ENCODE data around the gene NPAS2. TPM values are rescaled to one million over a fixed set of nuclear protein-coding genes. Genes with fewer than 3 reads are reported as not detected.

The NPAS2 gene
- total and polyA plus RNA-seq, 2 of the 8 experiments (the other 6 are each of a cell fraction or from before 2014, with no cell fraction given) = 1.8 to 1.9 TPM

DNA sequence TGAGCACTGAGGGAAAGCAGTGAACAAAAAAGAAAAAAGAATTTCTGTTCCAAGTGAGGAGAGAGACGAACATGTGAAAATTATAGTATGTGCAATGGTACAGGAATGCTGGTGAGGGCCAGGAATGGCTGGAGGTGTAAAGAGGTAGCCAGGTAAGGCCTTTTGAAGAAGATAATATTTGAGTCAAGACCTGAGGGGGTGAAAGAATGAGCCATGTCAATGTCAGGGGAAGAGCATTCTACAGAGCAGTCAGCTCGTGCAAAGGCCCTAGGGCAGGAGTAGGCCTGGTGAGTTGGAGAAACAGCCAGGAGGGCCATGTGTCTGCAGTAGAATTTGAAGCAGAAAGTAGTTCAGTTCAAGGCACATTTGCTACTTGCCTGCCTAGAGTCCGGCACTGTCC lies 169.7 kb downstream of the NPAS2 start (continued):
- TF ChIP-seq, protein P1, sequence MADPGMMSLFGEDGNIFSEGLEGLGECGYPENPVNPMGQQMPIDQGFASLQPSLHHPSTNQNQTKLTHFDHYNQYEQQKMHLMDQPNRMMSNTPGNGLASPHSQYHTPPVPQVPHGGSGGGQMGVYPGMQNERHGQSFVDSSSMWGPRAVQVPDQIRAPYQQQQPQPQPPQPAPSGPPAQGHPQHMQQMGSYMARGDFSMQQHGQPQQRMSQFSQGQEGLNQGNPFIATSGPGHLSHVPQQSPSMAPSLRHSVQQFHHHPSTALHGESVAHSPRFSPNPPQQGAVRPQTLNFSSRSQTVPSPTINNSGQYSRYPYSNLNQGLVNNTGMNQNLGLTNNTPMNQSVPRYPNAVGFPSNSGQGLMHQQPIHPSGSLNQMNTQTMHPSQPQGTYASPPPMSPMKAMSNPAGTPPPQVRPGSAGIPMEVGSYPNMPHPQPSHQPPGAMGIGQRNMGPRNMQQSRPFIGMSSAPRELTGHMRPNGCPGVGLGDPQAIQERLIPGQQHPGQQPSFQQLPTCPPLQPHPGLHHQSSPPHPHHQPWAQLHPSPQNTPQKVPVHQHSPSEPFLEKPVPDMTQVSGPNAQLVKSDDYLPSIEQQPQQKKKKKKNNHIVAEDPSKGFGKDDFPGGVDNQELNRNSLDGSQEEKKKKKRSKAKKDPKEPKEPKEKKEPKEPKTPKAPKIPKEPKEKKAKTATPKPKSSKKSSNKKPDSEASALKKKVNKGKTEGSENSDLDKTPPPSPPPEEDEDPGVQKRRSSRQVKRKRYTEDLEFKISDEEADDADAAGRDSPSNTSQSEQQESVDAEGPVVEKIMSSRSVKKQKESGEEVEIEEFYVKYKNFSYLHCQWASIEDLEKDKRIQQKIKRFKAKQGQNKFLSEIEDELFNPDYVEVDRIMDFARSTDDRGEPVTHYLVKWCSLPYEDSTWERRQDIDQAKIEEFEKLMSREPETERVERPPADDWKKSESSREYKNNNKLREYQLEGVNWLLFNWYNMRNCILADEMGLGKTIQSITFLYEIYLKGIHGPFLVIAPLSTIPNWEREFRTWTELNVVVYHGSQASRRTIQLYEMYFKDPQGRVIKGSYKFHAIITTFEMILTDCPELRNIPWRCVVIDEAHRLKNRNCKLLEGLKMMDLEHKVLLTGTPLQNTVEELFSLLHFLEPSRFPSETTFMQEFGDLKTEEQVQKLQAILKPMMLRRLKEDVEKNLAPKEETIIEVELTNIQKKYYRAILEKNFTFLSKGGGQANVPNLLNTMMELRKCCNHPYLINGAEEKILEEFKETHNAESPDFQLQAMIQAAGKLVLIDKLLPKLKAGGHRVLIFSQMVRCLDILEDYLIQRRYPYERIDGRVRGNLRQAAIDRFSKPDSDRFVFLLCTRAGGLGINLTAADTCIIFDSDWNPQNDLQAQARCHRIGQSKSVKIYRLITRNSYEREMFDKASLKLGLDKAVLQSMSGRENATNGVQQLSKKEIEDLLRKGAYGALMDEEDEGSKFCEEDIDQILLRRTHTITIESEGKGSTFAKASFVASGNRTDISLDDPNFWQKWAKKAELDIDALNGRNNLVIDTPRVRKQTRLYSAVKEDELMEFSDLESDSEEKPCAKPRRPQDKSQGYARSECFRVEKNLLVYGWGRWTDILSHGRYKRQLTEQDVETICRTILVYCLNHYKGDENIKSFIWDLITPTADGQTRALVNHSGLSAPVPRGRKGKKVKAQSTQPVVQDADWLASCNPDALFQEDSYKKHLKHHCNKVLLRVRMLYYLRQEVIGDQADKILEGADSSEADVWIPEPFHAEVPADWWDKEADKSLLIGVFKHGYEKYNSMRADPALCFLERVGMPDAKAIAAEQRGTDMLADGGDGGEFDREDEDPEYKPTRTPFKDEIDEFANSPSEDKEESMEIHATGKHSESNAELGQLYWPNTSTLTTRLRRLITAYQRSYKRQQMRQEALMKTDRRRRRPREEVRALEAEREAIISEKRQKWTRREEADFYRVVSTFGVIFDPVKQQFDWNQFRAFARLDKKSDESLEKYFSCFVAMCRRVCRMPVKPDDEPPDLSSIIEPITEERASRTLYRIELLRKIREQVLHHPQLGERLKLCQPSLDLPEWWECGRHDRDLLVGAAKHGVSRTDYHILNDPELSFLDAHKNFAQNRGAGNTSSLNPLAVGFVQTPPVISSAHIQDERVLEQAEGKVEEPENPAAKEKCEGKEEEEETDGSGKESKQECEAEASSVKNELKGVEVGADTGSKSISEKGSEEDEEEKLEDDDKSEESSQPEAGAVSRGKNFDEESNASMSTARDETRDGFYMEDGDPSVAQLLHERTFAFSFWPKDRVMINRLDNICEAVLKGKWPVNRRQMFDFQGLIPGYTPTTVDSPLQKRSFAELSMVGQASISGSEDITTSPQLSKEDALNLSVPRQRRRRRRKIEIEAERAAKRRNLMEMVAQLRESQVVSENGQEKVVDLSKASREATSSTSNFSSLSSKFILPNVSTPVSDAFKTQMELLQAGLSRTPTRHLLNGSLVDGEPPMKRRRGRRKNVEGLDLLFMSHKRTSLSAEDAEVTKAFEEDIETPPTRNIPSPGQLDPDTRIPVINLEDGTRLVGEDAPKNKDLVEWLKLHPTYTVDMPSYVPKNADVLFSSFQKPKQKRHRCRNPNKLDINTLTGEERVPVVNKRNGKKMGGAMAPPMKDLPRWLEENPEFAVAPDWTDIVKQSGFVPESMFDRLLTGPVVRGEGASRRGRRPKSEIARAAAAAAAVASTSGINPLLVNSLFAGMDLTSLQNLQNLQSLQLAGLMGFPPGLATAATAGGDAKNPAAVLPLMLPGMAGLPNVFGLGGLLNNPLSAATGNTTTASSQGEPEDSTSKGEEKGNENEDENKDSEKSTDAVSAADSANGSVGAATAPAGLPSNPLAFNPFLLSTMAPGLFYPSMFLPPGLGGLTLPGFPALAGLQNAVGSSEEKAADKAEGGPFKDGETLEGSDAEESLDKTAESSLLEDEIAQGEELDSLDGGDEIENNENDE (IDR thresholded peaks at IDR 0.05; ENCODE audit: insufficient replicate concordance, low read length) = no peak
- no peak for TF ChIP-seq EGR1 (IDR thresholded peaks at IDR 0.05; ENCODE audit: borderline replicate concordance, low read depth, low read length)
- TF ChIP-seq TBP (IDR thresholded peaks at IDR 0.05; ENCODE audit: low read depth, low read length) = no peak
- TF ChIP-seq RAD21 (IDR thresholded peaks at IDR 0.05 in 1 of 2, conservative IDR thresholded peaks at IDR 0.05 in 1 of 2; ENCODE audit: low read depth in 2 of 2, low read length in 2 of 2) = no peak
- TF ChIP-seq EP300 (IDR thresholded peaks at IDR 0.05; ENCODE audit: borderline replicate concordance in 1 of 2, low read depth in 2 of 2, low read length in 2 of 2) = no peak
- TF ChIP-seq POU5F1 (IDR thresholded peaks at IDR 0.05; ENCODE audit: low read depth, low read length) = no peak
- TF ChIP-seq HDAC2 (IDR thresholded peaks at IDR 0.05; ENCODE audit: borderline replicate concordance in 1 of 2, low read depth in 2 of 2, low read length in 2 of 2) = no peak

All from H1 (cell line).